Measurements from ENCODE around the gene JMJD8.

DNA sequence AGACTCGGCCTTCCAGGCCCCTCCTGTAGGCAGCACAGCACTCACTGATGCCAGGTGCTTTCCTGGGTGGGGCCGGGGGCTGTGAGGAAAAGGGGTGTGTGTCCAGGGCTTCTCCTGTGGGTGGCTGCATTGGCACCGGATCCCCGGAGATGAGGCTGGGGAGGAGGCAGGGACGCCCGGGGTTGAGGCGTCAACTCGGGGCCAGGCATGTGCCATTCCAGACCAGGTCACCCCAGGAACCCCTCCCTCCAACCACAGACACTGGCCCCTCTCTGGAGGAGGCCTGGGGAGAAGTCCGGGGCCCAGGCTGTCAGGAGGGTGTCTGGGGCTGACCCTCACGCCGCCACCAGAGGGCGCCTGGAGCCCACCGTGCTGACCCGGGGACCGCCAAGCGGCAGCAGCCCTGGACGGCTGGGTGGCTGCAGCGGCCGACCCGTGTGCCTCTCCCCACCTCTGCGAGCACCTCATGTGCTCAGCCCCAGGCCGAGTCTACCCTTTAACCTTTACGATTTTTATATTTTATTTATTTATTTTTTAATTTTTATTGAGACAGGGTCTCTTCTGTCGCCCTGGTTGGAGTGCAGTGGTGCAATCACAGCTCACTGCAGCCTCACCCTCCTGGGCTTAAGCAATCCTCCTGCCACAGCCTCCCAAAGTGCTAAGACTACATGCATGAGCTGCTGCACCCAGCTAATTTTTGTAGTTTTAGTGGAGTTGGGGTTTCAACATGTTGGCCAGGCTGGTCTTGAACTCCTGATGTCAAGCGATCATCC lies 27.6 kb upstream of the JMJD8 start:
- TF ChIP-seq POLR2A (IDR thresholded peaks at IDR 0.05; ENCODE audit: low read depth, low read length) (no peak), POLR2AphosphoS5 (IDR thresholded peaks at IDR 0.05; ENCODE audit: low read length) (no peak), SIX5 (IDR thresholded peaks at IDR 0.05; ENCODE audit: low read depth, low read length, severe bottlenecking) (no peak)
